Naive thymus-derived CD8-positive, alpha-beta T cell (primary cell): ENCODE results near the gene GNA12. TPM values are rescaled to one million over a fixed set of nuclear protein-coding genes. Genes with fewer than 3 reads are reported as not detected.
A peak's percentile ranks its signal among the peaks of the same experiment; 100 is the strongest.

Experiments used
- ATAC-seq, 2 donors: fragments of 150-1000 bp; cut with Tn5 transposase in 1 of 2; sonication (Bioruptor Pico), chemical (Tn5 transposase) in 1 of 2; 1 replicate in 1 of 2; 2 replicates in 1 of 2; pipeline ENCODE4 v1.10.0; 2021; ENCODE audit warnings: mild to moderate bottlenecking in 2 of 2, moderate library complexity in 2 of 2
- POLR2A ChIA-PET: fragments of 350-600 bp; sonication (Branson Sonifier 250); formaldehyde crosslinking; loops from one replicate; lab custom pipeline; 2021; ENCODE audit warnings: antibody characterized with exemption; lab: Charles Lee
- DNase-seq, 10 donors: peaks; one replicate each; pipeline versions ENCODE4 v3.0.0 to v3.0.0-alpha.2; 2020 to 2022
- H3K27ac Mint-ChIP-seq, 10 donors: one replicate each; pipeline ENCODE4 v1.8.0; 2020 to 2022; ENCODE audit warnings: mild to moderate bottlenecking in 10 of 10, mixed read lengths in 10 of 10, moderate library complexity in 4 of 10, inconsistent platforms in 1 of 10
- H3K27me3 Mint-ChIP-seq, 5 donors: one replicate each; pipeline ENCODE4 v1.8.0; 2021 to 2022; ENCODE audit warnings: mixed read lengths in 5 of 5
- H3K36me3 Mint-ChIP-seq, 3 donors: one replicate each; pipeline ENCODE4 v1.8.0; 2020 to 2022; ENCODE audit warnings: mixed read lengths in 3 of 3, mild to moderate bottlenecking in 2 of 3, inconsistent platforms in 1 of 3
- H3K4me1 Mint-ChIP-seq, 4 donors: one replicate each; pipeline ENCODE4 v1.8.0; 2021 to 2022; ENCODE audit warnings: mixed read lengths in 4 of 4
- H3K4me3 Mint-ChIP-seq, 10 donors: one replicate each; pipeline ENCODE4 v1.8.0; 2020 to 2022; ENCODE audit warnings: mild to moderate bottlenecking in 10 of 10, mixed read lengths in 10 of 10, moderate library complexity in 6 of 10, inconsistent platforms in 1 of 10
- H3K9me3 Mint-ChIP-seq, 9 donors: one replicate each; pipeline ENCODE4 v1.8.0; 2020 to 2022; ENCODE audit warnings: mixed read lengths in 9 of 9, mild to moderate bottlenecking in 3 of 9, inconsistent platforms in 1 of 9, moderate library complexity in 1 of 9
- polyA plus RNA-seq, 3 donors: library from polyadenylated mRNA; unstranded; fragments of 300-500 nt; fragmentation: Illumina TruSeq; gene quantifications; one replicate each; pipeline ENCODE4 v1.2.3, GENCODE V29; 2021
- total RNA-seq, 8 experiments: library from RNA in 2 of 8; stranded (reverse) in 2 of 8; gene quantifications; one replicate each; pipeline ENCODE4 v1.2.3 and lab custom pipeline; 2021 to 2026

The GNA12 gene
- total and polyA plus RNA-seq, 5 experiments from 2014 or later = 4.6 to 21.4 (median 13.7) TPM

DNA sequence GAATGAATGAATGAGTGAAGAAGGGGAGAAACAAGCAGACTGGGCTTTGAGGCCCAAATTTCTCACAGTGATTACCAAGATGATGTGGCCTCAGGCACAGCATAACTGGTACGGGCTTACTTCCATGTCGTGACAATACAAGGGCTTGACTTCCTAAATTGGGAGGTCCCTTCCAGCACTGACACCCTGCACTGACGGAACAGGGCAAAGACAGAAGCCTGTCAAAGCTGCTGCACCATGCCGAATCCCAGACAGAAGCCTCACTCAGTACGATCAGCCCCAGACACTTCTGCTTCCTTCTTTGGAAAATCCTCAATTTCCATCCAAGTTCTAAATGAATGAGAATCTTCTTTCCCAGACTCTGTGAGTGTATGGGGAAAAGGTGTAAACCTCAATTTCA lies 51.9 kb downstream of the GNA12 start:
- Mint-ChIP-seq H3K27me3 (no peaks in the 10 kb centered on the region), H3K9me3 (no peaks in the 10 kb centered on the region), H3K4me1 (peaks cover 0 to 14% (median under 1%) of the 10 kb centered on the region in 4 donors), H3K36me3 (peaks cover 19 to 69% (median 45%) of the 10 kb centered on the region in 3 donors), H3K4me3 (no peak overlapping the region), H3K27ac (no peak overlapping the region)
- DNase-seq (no peak), ATAC-seq (no peak)
- POLR2A ChIA-PET = no interaction called here

DNA sequence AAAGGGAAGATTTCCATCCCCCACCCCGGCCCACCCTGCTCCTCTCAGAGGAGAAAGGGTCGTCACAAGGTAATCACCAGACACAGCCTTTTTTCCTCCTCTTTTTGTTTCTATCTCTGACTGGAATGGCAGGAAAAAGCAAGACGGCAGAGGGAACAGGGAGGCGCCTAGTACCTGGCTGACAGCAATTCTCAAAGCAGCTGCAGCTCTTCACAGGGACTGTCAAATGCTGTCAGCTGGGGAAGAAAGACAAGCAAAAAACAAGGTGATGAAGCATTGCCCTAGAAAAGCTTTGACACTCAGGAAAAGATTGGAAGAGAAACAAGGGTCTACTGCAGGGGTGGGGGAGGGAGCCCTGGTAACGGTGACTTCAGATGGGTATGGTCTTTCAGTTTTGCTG lies 52.7 kb downstream of the GNA12 start:
- DNase-seq (no peak), ATAC-seq (no peak)
- Mint-ChIP-seq H3K4me1 (peaks cover 0 to 13% (median under 1%) of the 10 kb centered on the region in 4 donors), H3K27me3 (no peaks in the 10 kb centered on the region), H3K9me3 (no peaks in the 10 kb centered on the region), H3K36me3 (peaks cover 19 to 74% (median 47%) of the 10 kb centered on the region in 3 donors), H3K4me3 (no peak overlapping the region), H3K27ac (peak overlapping the region in 1 of 10 donors; percentile 18)
- POLR2A ChIA-PET = no interaction called here

DNA sequence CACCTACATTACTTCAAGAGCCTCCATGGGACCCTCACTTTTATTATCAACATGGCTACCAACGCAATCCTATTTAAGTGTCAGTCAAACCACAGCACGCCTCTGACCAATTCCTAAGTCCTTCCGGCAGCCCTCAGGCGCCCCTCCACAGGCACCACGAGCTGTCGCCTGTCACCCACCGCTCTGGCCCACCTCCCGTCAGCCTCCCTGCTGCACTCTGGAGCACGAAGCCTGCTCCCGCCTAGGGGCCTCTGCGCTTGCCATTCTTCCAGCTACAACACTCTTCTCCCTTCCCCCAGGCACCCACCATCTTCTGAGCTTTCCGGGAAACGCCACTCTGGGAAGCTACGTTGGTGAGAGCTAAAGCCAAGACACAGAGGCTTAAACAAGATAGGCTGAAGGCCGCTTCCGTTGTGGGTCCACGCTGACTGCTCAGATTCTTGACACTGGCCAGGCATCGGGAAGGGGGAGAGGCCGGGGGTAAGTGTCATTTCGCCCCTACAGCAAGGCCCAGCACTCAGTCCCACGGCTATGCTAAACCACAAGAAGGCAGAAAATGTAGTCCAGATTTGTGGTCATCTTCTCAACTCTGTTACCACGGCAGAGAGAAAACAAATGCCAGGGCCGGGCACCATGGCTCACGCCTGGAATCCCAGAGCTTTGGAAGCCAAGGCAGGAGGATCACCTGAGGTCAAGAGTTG lies 56.7 kb downstream of the GNA12 start:
- H3K36me3 Mint-ChIP-seq = peaks cover 0 to 48% (median 32%) of the 10 kb centered on the region in 3 donors
- no peak for ATAC-seq
- peaks cover 6 to 12% (median 7%) of the 10 kb centered on the region in 4 donors for H3K4me1 Mint-ChIP-seq
- no peak overlapping the region for H3K27ac Mint-ChIP-seq
- no peaks in the 10 kb centered on the region for H3K27me3 Mint-ChIP-seq
- POLR2A ChIA-PET = no interaction called here
- peaks cover 0 to 4% (median 0%) of the 10 kb centered on the region in 9 donors for H3K9me3 Mint-ChIP-seq
- no peak for DNase-seq
- no peak overlapping the region for H3K4me3 Mint-ChIP-seq

DNA sequence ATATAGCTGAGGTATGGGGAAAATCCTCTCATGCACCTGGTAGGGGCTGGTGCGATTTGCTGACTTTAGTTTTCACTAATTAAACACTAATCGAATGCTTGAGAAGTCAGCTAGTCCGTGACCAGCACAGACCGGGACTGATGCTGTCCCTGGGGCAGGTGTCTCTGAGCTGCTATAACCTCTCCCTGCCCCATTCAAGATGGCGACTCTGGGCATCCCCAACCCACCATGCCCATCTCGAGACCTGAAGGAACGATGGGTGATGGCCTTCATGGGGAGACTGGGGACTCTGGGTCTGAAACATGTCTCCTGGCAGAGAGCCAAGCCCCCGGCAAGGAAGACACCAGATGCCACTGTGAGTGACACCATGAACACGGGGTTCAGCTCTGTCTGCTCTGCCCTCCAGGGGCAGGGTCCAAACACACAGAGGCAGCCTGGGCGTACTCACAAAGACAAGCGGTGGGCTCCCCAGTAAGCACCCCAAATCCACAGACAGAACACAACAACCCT lies 57.4 kb downstream of the GNA12 start:
- peaks cover 0 to 6% (median 0%) of the 10 kb centered on the region in 9 donors for H3K9me3 Mint-ChIP-seq
- DNase-seq (no peak), ATAC-seq (no peak)
- POLR2A ChIA-PET = no interaction called here
- H3K27ac Mint-ChIP-seq = no peak overlapping the region
- H3K27me3 Mint-ChIP-seq = no peaks in the 10 kb centered on the region
- peaks cover 6 to 18% (median 10%) of the 10 kb centered on the region in 4 donors for H3K4me1 Mint-ChIP-seq
- no peak overlapping the region for H3K4me3 Mint-ChIP-seq
- H3K36me3 Mint-ChIP-seq = peaks cover 0 to 41% (median 25%) of the 10 kb centered on the region in 3 donors

DNA sequence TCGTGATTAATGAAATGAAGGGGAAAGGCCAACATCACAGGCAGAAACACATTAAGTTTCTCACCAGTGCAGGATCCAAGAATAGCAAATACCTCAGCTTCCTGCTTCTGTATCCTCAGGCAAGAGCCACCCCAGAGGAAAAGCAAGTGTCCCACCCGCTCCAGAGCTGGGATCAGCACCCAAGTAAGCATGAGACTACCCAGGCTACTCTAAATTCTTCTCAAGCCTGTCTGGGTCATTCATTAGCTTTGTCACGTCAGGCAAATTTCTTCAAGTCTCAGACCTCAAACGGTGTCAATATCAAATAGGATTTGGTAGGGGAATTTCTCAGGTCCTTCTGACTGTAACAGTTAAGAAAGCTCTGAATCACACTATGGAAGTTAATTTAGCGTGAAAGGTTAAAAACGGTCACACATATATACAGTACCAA lies 59.0 kb downstream of the GNA12 start:
- Mint-ChIP-seq H3K9me3 (peaks cover 0 to 6% (median 0%) of the 10 kb centered on the region in 9 donors), H3K36me3 (peaks cover 0 to 38% (median 22%) of the 10 kb centered on the region in 3 donors), H3K4me1 (peaks cover 6 to 21% (median 11%) of the 10 kb centered on the region in 4 donors), H3K27ac (no peak overlapping the region), H3K27me3 (no peaks in the 10 kb centered on the region), H3K4me3 (no peak overlapping the region)
- ATAC-seq (no peak), DNase-seq (no peak)
- POLR2A ChIA-PET = no interaction called here

DNA sequence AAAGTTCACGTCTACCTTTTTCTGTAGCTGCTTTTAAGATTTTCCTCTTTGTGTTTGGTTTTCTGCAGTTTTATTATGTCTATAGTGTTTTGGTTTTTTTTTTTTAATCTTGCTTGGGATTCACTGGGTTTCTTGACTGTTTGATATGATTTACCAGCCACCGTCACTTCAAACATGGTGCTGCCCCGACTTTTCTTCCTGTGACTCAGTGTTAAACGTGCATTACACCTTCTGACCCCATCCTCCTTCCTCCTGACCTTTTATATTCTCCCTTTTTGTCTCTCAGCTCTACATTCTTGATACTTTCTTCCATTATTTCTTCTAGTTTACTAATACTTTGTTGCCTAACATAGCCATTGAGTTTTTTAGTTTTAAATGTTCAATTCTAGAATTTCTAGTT lies 61.5 kb downstream of the GNA12 start:
- H3K27ac Mint-ChIP-seq = peak overlapping the region in 2 of 10 donors; percentile 15 to 29
- no peak overlapping the region for H3K4me3 Mint-ChIP-seq
- POLR2A ChIA-PET = no interaction called here
- H3K4me1 Mint-ChIP-seq = peaks cover 4 to 21% (median 10%) of the 10 kb centered on the region in 4 donors
- H3K9me3 Mint-ChIP-seq = peaks cover 0 to 6% (median 0%) of the 10 kb centered on the region in 9 donors
- no peak for DNase-seq
- no peak for ATAC-seq
- no peaks in the 10 kb centered on the region for H3K27me3 Mint-ChIP-seq
- H3K36me3 Mint-ChIP-seq = peaks cover 0 to 22% (median 11%) of the 10 kb centered on the region in 3 donors

DNA sequence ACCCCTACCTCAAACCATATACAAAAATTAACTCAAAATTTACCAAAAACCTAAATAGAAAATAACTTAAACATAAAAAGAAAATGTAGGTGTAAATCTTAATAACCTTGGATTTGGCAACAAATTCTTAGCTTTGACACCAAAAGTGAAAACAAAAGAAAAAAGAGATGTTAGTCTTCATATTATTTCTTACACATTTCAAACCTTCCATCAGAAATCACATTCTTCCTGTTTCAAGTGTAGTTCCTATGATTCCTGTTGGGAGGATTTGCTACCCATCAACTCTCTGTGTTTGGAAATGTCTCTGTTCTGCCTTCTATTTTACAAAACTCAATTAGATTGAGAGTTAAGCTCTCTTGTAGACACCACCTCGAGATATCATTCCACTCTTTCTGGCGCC lies 62.0 kb downstream of the GNA12 start:
- DNase-seq (no peak), ATAC-seq (no peak)
- POLR2A ChIA-PET = no interaction called here
- Mint-ChIP-seq H3K27ac (no peak overlapping the region), H3K4me1 (peaks cover 4 to 21% (median 10%) of the 10 kb centered on the region in 4 donors), H3K9me3 (peaks cover 0 to 6% (median 0%) of the 10 kb centered on the region in 9 donors), H3K4me3 (no peak overlapping the region), H3K36me3 (peaks cover 0 to 22% (median 11%) of the 10 kb centered on the region in 3 donors), H3K27me3 (no peaks in the 10 kb centered on the region)

DNA sequence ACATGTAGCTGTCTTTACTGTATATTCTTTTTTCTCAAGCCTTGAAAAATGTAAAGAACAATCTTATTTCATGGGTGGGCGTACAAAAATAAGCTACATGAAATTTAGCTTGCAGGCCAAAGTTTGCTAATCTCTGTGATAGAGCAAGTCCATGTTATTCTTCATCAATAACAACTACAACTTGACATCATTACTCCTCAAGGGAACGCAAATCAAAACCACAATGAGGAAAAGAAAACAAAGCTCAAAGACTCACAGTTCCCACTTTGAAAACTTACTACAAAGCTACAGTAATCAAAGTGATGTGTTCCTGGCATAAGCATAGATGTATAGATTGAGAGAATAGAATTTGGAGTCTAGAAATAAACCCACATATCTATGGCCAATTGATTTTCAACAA lies 62.5 kb downstream of the GNA12 start:
- Mint-ChIP-seq H3K9me3 (peaks cover 0 to 6% (median 0%) of the 10 kb centered on the region in 9 donors), H3K4me1 (peaks cover 4 to 21% (median 10%) of the 10 kb centered on the region in 4 donors), H3K27me3 (no peaks in the 10 kb centered on the region), H3K4me3 (no peak overlapping the region), H3K36me3 (peaks cover 0 to 22% (median 10%) of the 10 kb centered on the region in 3 donors), H3K27ac (peak overlapping the region in 1 of 10 donors; percentile 32)
- POLR2A ChIA-PET = no interaction called here
- DNase-seq = no peak
- no peak for ATAC-seq

DNA sequence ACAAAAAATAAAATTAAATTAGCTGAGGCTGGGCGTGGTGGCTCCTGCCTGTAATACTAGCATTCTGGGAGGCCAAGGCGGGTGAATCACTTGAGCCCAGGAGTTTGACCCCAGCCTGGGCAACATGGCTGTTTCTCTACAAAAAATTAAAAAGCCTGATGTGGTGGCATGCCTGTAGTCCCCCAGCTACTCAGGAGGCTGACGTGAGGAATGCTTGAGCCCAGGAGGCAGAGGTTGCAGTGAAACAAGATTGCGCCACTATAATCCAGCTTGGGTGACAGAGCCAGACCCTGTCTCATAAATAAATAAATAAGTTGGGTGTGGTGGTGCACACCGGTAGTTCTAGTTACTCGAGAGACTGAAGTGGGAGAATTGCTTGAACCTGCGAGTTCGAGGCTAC lies 65.1 kb downstream of the GNA12 start:
- ATAC-seq = no peak
- POLR2A ChIA-PET = no interaction called here
- Mint-ChIP-seq H3K9me3 (peaks cover 0 to 6% (median 0%) of the 10 kb centered on the region in 9 donors), H3K36me3 (peaks cover 0 to 18% (median 8%) of the 10 kb centered on the region in 3 donors), H3K27me3 (no peaks in the 10 kb centered on the region), H3K4me1 (peaks cover 8 to 20% (median 11%) of the 10 kb centered on the region in 4 donors), H3K4me3 (no peak overlapping the region), H3K27ac (no peak overlapping the region)
- DNase-seq = no peak

DNA sequence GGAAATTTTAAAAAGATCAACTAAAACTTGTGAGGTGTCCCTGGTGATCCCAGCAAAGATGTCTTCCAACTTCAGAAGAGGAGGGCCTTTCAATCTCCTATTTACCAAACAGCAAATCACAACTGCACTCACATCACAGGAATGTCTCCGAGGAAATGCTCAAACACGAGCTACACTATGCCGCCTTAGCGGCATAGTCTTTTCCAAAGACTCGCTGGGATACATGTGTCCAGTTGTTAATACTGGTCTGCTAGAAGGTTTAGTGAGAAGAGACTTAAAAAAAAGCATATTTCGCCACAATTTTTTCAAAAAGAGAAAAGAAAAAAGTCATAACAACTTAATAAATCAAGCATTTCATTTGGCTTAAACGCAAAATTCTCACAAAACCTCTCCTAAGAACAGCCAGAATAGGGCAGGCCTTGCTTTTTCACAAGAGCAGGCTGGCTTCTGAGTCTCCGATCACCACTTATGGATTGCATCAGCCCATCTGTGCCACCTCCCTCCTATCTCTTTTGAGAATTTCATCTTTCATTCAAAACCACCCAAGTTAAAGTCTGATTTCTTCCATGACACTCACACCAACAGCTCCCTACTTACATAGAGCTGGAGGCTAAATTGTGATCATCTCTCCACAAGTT lies 66.1 kb downstream of the GNA12 start:
- Mint-ChIP-seq H3K27me3 (no peaks in the 10 kb centered on the region), H3K36me3 (peaks cover 0 to 23% (median 8%) of the 10 kb centered on the region in 3 donors), H3K4me3 (no peak overlapping the region), H3K27ac (no peak overlapping the region), H3K4me1 (peaks cover 8 to 22% (median 9%) of the 10 kb centered on the region in 4 donors), H3K9me3 (peaks cover 0 to 6% (median 0%) of the 10 kb centered on the region in 9 donors)
- DNase-seq = no peak
- POLR2A ChIA-PET = no interaction called here
- no peak for ATAC-seq

DNA sequence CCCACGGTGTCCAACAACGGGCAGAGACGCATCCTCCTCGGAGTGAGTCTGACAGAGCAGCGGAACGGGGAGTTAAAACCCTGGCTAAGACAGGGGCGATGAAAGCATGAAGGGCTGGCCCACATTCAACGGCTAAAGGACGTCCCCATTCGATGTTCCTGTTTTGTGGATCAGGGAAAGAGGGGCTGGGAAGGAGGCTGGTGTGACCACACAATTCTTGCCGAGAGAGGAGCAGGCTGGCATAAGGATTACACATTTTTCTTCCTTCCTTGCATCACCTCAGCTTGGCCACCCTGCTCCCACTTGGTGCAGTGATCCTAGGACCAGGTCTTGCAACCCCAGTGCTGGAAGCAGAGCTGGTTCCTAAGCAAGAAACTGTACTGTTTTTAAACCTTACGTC lies 67.7 kb downstream of the GNA12 start:
- no peak for ATAC-seq
- Mint-ChIP-seq H3K4me3 (no peak overlapping the region), H3K27me3 (no peaks in the 10 kb centered on the region), H3K9me3 (no peaks in the 10 kb centered on the region), H3K4me1 (peaks cover 0 to 17% (median 7%) of the 10 kb centered on the region in 4 donors), H3K27ac (peak overlapping the region in 1 of 10 donors; percentile 47), H3K36me3 (peaks cover 0 to 38% (median 22%) of the 10 kb centered on the region in 3 donors)
- no peak for DNase-seq
- POLR2A ChIA-PET = interaction anchor here (0.6 kb wide), 1 partner anchor 19 kb away, joined by 5 read pairs; no protein-coding TSS in a partner anchor

DNA sequence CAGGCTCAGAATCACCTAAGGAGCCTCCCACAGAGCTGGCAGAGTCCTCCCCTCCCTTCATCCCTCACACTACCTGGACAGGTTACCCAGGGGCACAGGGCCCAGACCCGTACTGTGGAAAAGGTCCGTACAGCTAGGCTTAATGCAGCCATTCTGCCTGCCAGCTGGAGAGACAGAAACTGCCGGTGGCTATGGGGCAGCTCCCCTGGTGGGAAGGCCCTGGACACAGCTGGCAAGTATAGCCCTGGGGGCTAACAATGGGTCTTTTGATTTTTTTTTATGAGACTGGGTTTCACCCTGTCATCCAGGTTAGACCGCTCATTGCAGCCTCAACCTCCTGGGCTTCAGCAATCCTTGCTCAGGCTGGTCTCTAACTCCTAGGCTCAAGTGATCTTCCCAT lies 68.3 kb downstream of the GNA12 start:
- Mint-ChIP-seq H3K27ac (no peak overlapping the region), H3K9me3 (no peaks in the 10 kb centered on the region), H3K4me3 (no peak overlapping the region), H3K36me3 (peaks cover 0 to 37% (median 22%) of the 10 kb centered on the region in 3 donors), H3K27me3 (no peaks in the 10 kb centered on the region), H3K4me1 (peaks cover 0 to 16% (median 7%) of the 10 kb centered on the region in 4 donors)
- POLR2A ChIA-PET = no interaction called here
- DNase-seq (no peak), ATAC-seq (no peak)

DNA sequence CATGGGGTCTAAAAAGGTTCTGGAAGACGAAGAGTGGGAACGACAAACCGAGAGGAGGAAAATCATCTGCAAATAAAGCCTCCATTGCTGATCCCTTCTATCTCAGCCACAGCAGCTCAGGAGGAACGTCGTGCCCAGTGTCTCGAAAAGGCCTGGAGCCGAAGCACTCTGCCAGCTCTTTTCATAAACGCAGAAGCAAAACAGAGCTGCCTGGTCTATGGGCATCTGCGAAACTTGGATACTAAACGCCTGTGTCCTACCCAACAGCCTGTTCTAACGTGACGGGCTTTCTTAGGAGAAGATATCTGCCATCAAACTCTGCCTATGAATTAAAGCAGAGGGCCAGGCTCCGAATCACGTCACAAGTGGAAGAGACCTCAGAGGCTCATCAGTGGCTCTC lies 68.7 kb downstream of the GNA12 start:
- DNase-seq (no peak), ATAC-seq (no peak)
- POLR2A ChIA-PET = no interaction called here
- no peaks in the 10 kb centered on the region for H3K27me3 Mint-ChIP-seq
- H3K27ac Mint-ChIP-seq = no peak overlapping the region
- H3K4me3 Mint-ChIP-seq = no peak overlapping the region
- peaks cover 0 to 18% (median 7%) of the 10 kb centered on the region in 4 donors for H3K4me1 Mint-ChIP-seq
- no peaks in the 10 kb centered on the region for H3K9me3 Mint-ChIP-seq
- H3K36me3 Mint-ChIP-seq = peaks cover 0 to 33% (median 22%) of the 10 kb centered on the region in 3 donors
